Activated CD4-positive, CD25-positive, alpha-beta regulatory T cell treated with anti-CD3 and anti-CD28 coated beads, Interleukin-2, amount 50 U/mL, for 24 hours (primary cell): ENCODE measurements around the gene RNF135.
"Not testable (repeated sequence)": the region's sequence is repeated elsewhere in the genome, so short reads cannot be mapped to it uniquely, and the experiment has no call there.

Source experiments
- ATAC-seq, 2 donors: fragments of 150-1000 bp; cut with Tn5 transposase; one replicate each; pipeline ENCODE4 v1.10.0; 2021; ENCODE audit warnings: mild to moderate bottlenecking in 1 of 2, moderate library complexity in 1 of 2

RNF135 gene

GRCh38 chr17:30956764-30957374, 14.0 kb upstream of the RNF135 start:
- ATAC-seq = no peak

DNA sequence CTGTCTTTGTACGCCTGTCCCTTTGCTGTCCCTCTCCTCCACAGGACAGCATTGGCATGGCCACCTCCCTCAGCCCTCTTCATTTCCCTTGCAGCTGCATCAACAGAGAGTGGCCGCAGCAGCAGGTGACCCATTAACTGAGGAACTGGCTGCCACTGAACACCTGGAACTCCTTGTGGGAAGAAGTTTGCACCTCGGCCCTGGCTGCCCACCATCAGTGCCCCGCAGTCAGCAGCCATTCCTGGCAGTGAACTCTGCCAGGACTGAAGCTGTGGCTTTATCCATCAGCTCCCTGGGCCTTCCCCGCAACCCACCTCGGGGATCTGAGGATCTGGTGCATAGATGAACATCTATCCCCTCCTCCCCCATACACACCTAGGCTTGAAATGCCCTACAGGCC, 13.1 kb upstream of the RNF135 start:
- no peak for ATAC-seq

- no peak for ATAC-seq
Measured at GRCh38 chr17:30958187-30958586, 12.7 kb upstream of the RNF135 start.

GRCh38 chr17:30961209-30962188, 9.3 kb upstream of the RNF135 start:
- ATAC-seq = peak; percentile 64 to 83

DNA sequence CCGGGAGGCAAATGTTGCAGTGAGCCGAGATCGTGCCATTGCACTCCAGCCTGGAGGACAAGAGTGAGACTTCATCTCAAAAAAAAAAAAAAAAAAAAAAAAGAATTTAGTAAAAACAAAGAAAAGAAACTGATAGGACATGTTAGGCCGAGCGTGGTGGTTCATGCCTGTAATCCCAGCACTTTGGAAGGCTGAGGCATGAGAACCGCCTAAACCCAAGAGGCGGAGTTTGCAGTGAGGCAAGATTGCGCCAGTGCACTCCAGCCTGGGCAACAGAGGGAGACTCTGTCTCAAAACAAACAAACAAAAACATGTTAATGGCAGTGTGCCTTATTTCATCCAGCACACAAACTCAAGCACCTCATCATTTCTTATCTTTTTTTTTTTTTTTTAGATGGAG, 6.5 kb upstream of the RNF135 start:
- ATAC-seq = not testable (repeated sequence)

DNA sequence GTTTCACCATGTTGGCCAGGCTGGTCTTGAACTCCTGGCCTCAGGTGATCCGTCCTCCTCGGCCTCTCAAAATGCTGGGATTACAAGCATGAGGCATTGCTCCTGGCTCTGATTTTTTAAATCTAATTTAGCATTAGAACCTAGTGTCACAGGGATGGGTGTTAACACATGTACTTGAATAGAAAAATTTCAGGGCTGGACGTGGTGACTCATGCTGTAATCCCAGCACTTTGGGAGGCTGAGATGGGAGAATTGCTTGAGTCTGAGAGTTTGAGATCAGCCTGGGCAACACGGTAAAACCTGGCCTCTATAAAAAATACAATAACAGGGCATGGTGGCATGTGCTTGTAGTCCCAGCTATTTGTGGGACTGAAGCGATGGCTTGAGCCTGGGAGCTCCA, 6.0 kb upstream of the RNF135 start:
- no peak for ATAC-seq

DNA sequence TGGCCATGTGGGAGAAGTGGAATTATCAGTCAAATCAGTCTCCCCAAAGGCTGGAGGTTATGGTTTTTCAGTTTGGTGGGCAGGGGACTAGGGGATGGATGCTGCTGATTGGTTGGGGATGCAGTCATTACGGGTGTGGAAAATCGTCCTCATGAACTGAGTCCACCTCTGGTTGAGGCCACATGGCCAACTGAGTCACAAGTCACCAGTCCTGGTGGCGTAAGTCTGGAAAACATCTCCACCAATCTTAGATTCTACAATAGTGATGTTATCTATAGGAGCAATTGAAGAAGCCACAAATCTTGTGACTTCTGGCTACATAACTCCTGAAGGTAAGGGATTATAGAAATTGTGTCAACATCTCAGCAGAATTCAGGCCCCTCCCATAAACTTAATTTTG, 5.2 kb upstream of the RNF135 start:
- no peak for ATAC-seq

- ATAC-seq = not testable (repeated sequence)
Measured at GRCh38 chr17:30967911-30968310, 2.9 kb upstream of the RNF135 start.

GRCh38 chr17:30969989-30970830, 629 bp upstream of the RNF135 start:
- ATAC-seq = no peak

DNA sequence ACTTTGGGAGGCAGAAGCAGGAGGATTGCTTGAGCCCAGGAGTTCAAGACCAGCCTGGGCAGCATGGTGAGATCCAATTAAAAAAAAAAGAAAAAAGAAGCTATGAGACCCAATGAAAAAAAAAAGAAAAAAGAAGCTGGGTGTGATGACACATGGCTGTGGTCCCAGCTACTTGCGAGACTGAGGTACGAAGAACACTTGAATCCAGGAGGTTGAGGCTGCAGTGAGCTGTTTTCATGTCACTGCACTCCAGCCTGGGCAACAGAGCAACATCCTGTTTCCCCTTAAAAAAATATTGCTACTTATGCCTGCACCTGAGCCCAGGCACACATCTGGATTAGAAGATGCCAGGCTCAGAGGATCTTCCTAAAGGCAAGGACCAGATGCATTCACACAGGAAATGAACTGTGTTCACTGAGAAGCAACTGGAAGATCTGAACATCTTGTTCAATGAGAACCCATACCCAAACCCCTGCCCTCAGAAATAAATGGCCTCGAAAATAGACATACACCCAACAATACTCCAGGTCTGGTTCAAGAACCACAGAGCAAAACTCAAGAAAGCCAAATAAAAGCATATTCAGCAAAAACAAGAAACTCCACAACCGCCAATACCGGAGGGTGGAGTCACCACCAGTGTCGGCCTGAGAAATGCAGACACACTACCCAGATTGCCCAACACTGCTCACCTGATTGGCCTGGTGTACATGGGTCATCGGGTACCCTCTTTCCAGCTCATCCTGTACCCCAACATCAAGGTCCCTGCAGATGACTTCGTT, 4.4 kb downstream of the RNF135 start:
- no peak for ATAC-seq

- not testable (repeated sequence) for ATAC-seq
Measured at GRCh38 chr17:30979919-30980318, 9.1 kb downstream of the RNF135 start.

- no peak for ATAC-seq
Measured at GRCh38 chr17:30981531-30982519, 11.0 kb downstream of the RNF135 start.

DNA sequence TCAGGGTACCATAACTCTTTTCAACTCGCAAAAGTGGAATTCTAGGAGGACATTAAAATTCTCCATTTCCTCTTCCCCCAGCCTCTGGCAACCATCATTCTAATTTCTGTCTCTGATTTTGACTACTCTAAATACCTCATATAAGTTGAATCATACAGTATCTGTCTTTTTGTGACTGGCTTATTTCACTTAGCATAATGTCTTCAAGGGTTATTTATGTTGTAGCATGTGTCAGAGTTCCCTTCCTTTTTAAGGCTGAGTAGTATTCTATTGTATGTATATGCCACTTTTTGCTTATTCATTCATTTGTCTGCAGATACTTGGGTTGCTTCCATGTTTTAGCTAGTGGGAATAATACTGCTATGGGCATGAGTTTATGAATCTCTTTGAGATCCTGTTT, 12.0 kb downstream of the RNF135 start:
- ATAC-seq = peak; percentile 51 to 65

DNA sequence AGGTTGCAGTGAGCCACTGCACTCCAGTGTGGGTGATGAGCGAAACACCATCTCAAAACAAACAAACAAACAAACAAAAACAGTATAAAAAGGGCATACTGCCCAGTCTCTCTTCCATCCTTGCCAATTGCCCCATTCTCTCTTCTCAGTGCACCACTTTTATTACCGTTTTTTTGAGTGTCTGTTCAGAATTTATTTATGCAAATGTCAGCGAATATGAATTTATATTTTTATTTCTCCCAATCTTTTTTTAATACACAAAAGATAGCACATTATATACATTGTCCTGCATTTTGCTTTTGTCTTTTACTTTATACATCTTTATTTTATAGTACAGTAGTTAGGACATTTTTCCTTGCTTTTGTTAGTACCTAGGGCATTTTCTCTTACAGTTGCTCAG, 19.6 kb downstream of the RNF135 start:
- ATAC-seq = no peak

DNA sequence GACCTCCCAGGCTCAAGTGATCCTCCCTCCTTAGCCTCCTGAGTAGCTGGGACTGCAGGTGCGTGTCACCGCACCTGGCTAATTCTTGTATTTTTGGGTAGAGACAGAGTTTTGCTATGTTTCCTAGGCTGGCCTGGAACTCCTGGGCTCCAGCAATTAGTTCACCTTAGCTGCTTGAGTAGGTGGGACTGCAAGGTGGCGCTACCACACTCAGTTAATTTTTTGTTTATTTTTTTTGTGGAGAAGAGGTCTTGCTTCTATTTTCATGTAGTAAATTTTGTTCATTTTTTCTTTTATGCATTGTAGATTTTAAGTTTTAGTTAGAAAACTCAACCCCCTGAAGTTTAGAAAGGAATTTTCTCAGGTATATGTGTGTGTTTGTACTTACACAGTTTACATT, 21.7 kb downstream of the RNF135 start:
- ATAC-seq = no peak

- ATAC-seq = no peak
Measured at GRCh38 chr17:30995347-30995746, 24.5 kb downstream of the RNF135 start.

GRCh38 chr17:30996486-30996885, 25.6 kb downstream of the RNF135 start:
- ATAC-seq = no peak

GRCh38 chr17:30997270-30997669, 26.4 kb downstream of the RNF135 start:
- no peak for ATAC-seq

DNA sequence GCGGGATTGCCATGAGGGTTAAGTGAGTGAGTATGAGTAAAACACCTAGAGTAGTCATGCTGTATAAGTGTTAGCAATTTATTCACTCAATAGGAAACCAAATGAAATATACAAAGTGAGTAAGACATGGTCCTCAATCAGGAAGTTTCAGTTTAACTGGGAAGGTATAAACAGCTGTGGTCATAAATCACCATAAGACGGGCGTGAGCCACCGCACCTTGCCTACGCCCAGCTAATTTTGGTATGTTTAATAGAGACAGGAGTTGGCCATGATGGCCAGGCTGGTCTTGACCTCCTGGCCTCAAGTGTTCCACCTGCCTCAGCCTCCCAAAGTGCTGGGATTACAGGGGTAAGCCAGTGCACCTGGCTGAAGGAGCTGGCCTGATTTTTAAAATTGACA, 27.0 kb downstream of the RNF135 start:
- no peak for ATAC-seq

GRCh38 chr17:31002047-31002446, 31.2 kb downstream of the RNF135 start:
- ATAC-seq = no peak

DNA sequence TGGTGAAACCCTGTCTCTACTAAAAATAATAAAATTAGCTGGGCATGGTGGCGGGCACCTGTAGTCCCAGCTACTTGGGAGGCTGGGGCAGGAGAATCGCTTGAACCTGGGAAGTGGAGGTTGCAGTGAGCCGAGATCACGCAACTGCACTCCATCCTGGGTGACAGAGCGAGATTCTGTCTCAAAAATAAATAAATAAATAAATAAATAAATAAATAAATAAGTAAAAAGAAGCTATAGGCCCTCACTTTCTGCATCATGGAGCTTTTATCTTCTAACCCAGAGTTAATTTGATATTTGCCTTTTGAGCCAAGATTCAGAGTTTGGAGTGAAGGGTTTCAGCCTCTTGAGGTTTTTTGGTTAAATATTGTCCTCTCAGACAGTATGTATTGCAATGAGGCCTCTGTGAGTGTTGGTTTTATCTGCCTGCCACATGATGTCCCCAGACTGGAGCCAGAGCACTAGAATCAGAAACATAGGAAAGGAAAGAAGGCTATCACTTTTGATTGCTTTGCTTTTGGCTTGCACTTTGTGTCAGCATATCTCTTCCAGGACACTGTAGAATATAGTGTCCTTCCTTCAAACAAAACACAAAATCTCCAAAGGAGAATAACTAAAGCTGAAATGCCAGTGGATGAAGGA, 32.5 kb downstream of the RNF135 start:
- ATAC-seq = no peak
